PC-3 (cell line): ENCODE measurements around the gene ODC1. TPM values are rescaled to one million over a fixed set of nuclear protein-coding genes. Genes with fewer than 3 reads are reported as not detected.

Experiments
- ATAC-seq: fragments of 200-7000 bp; cut with Tn5 transposase; 2 replicates; pipeline ENCODE4 v1.9.1; 2020; ENCODE audit warnings: mild to moderate bottlenecking, moderate library complexity
- BruUV-seq: library from RNA; stranded (reverse); fragments of 400-500 nt; replicated peaks from 2 replicates; lab custom pipeline; 2021; lab: Mats Ljungman, UMichigan
- CTCF ChIA-PET: fragments of 300-600 bp; sonication (Branson Sonifier 250); formaldehyde crosslinking; loops from one replicate; lab custom pipeline; 2022; ENCODE audit warnings: antibody characterized with exemption; lab: Charles Lee
- POLR2A ChIA-PET: fragments of 300-600 bp; sonication (Branson Sonifier 250); formaldehyde crosslinking; loops from one replicate; lab custom pipeline; 2022; ENCODE audit warnings: antibody characterized with exemption; ENCODE audit not compliant: unreplicated experiment; lab: Charles Lee
- DNase-seq: peaks from one replicate; pipeline ENCODE4 v3.0.0-alpha.2; 2015
- H2AFZ ChIP-seq: fragments of 300-600 bp; sonication (generic); 2 replicates; pipeline ENCODE4 v1.6.0; 2016; ENCODE audit warnings: antibody characterized with exemption, low read length
- H3F3A ChIP-seq: fragments of 300-600 bp; sonication (generic); one replicate; pipeline ENCODE4 v1.6.0; 2017; ENCODE audit warnings: antibody characterized with exemption, low read length, control low read depth, mild to moderate bottlenecking; ENCODE audit not compliant: unreplicated experiment
- H3K27ac ChIP-seq: fragments of 300-600 bp; sonication (generic); 2 replicates; pipeline ENCODE4 v1.5.1; 2016; ENCODE audit warnings: mild to moderate bottlenecking, low read length
- H3K27me3 ChIP-seq: fragments of 300-600 bp; sonication (generic); 2 replicates; pipeline ENCODE4 v1.6.1; 2016; ENCODE audit warnings: low read length, mixed read lengths
- H3K36me3 ChIP-seq: fragments of 300-600 bp; sonication (generic); 2 replicates; pipeline ENCODE4 v1.6.1; 2016; ENCODE audit warnings: low read depth, mixed run types, low read length, mixed read lengths
- H3K4me1 ChIP-seq: fragments of 300-600 bp; sonication (generic); 2 replicates; pipeline ENCODE4 v1.5.1; 2016; ENCODE audit warnings: low read length; ENCODE audit not compliant: insufficient read depth
- H3K4me2 ChIP-seq: fragments of 300-600 bp; sonication (generic); 2 replicates; pipeline ENCODE4 v1.6.0; 2016; ENCODE audit warnings: low read length
- H3K4me3 ChIP-seq: fragments of 300-600 bp; sonication (generic); 2 replicates; pipeline ENCODE4 v1.5.1; 2016; ENCODE audit warnings: mild to moderate bottlenecking, low read length, mixed read lengths
- H3K79me2 ChIP-seq: fragments of 300-600 bp; sonication (generic); 2 replicates; pipeline ENCODE4 v1.6.1; 2017; ENCODE audit warnings: low read length, mixed read lengths
- H3K9ac ChIP-seq: fragments of 300-600 bp; sonication (generic); 2 replicates; pipeline ENCODE4 v1.6.0; 2016; ENCODE audit warnings: mild to moderate bottlenecking, low read length
- H3K9me2 ChIP-seq: fragments of 300-600 bp; sonication (generic); replicated peaks from 2 replicates; pipeline ENCODE4 v1.6.1; 2016; ENCODE audit warnings: mixed run types, low read length, mixed read lengths
- H3K9me3 ChIP-seq: fragments of 300-600 bp; sonication (generic); 2 replicates; pipeline ENCODE4 v1.6.1; 2016; ENCODE audit warnings: low read length, mixed read lengths
- H4K20me1 ChIP-seq: fragments of 300-600 bp; sonication (generic); 2 replicates; pipeline ENCODE4 v1.6.1; 2016; ENCODE audit warnings: low read length, mixed read lengths
- EZH2 ChIP-seq: fragments of 300-600 bp; sonication (generic); IDR thresholded peaks from one replicate; pipeline ENCODE4 v1.6.1; 2017; ENCODE audit warnings: antibody characterized with exemption, mild to moderate bottlenecking, low read length; ENCODE audit not compliant: unreplicated experiment
- EZH2phosphoT487 ChIP-seq: fragments of 300-600 bp; sonication (generic); IDR thresholded peaks from 2 replicates; pipeline ENCODE4 v1.6.1; 2018; ENCODE audit warnings: mild to moderate bottlenecking, antibody characterized with exemption, low read length, borderline replicate concordance
- intact Hi-C: fragments of 100-400 bp; cut with micrococcal nuclease; formaldehyde crosslinking; loops from 2 replicates; pipeline ENCODE4 v1.9.0; 2023
- total RNA-seq: library from RNA; depleted of rRNA; stranded (reverse); fragments of >200 nt; gene quantifications from 2 replicates; pipeline ENCODE4 v1.2.3, GENCODE V29; 2014
- TF ChIP-seq, protein P1 (sequence below): fragments of 300-600 bp; sonication (generic); conservative IDR thresholded peaks from 2 replicates; pipeline ENCODE4 v1.5.1; 2017; ENCODE audit warnings: antibody characterized with exemption, low read depth, mild to moderate bottlenecking, low read length

ODC1 gene
- total RNA-seq, 1 experiment from 2014 or later, result 712 TPM

GRCh38 chr2:10433264-10433946, 14.7 kb downstream of the ODC1 start:
- no peaks in the 10 kb centered on the region for H3K9me3 ChIP-seq
- no peak overlapping the region for H3K4me3 ChIP-seq
- intact Hi-C loops, result no loop called here
- H2AFZ ChIP-seq, result no peak overlapping the region
- POLR2A ChIA-PET, result interaction anchor here (0.6 kb wide), 1 partner anchor 24 kb away, joined by 5 read pairs; no protein-coding TSS in a partner anchor
- ATAC-seq, result no peak
- H3K79me2 ChIP-seq, result no peaks in the 10 kb centered on the region
- TF ChIP-seq EZH2, result no peak
- TF ChIP-seq, protein P1, sequence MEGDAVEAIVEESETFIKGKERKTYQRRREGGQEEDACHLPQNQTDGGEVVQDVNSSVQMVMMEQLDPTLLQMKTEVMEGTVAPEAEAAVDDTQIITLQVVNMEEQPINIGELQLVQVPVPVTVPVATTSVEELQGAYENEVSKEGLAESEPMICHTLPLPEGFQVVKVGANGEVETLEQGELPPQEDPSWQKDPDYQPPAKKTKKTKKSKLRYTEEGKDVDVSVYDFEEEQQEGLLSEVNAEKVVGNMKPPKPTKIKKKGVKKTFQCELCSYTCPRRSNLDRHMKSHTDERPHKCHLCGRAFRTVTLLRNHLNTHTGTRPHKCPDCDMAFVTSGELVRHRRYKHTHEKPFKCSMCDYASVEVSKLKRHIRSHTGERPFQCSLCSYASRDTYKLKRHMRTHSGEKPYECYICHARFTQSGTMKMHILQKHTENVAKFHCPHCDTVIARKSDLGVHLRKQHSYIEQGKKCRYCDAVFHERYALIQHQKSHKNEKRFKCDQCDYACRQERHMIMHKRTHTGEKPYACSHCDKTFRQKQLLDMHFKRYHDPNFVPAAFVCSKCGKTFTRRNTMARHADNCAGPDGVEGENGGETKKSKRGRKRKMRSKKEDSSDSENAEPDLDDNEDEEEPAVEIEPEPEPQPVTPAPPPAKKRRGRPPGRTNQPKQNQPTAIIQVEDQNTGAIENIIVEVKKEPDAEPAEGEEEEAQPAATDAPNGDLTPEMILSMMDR, result no peak
- no peak for TF ChIP-seq EZH2phosphoT487
- DNase-seq, result no peak
- no peak overlapping the region for H3K27ac ChIP-seq
- no TSS peak for BruUV-seq
- peaks cover 7% of the 10 kb centered on the region for H3F3A ChIP-seq
- no peaks in the 10 kb centered on the region for H4K20me1 ChIP-seq
- H3K27me3 ChIP-seq, result no peaks in the 10 kb centered on the region
- no peaks in the 10 kb centered on the region for H3K9me2 ChIP-seq
- CTCF ChIA-PET, result interaction anchor here (0.6 kb wide), 1 partner anchor 244 kb away, joined by 3 read pairs; no protein-coding TSS in a partner anchor
- no peak overlapping the region for H3K4me2 ChIP-seq
- H3K4me1 ChIP-seq, result no peaks in the 10 kb centered on the region
- H3K36me3 ChIP-seq, result no peaks in the 10 kb centered on the region
- H3K9ac ChIP-seq, result no peak overlapping the region

DNA sequence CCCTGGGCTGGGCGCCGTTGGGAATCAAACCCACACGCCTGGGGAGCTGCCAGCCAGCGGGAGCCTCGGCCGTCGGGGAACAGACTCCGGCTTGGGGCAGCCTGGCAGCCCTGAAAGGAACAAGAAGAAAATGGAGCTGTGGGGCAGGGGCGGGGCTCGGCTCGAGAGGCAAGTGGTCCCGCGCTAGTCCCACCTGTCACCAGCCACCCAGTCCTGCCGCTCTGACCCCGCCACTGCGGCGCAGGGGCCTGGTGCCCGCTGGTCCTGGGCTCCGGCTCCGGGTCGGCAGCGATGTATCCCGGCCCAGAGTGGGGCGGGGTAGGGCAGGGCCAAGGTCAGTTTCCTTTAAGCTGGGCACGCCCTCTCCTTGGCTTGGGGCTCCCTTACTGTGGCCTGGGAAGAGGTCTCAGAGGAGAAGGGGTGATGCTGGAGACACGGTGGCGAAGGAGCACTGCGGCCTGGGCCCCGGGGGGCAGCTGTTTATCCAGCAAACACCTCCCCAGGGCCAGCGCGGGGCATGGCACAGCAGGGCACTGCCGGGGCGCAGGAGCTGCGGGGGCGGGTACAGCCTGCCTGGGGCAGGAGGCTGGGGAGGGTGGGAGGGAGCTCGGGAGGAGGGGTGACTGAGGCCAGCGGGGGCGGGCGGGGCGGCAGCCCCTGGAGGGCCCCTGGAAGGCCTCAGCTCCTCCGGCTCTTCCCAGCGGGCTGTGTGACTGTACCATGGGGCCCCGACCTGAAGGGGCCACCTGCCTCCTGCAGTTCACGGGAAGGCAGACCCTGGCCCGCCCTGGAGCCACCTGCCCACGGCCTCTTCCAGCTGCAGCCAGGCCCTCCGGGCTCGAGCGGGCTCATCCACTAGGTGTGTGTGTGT, 15.6 kb downstream of the ODC1 start:
- TF ChIP-seq EZH2phosphoT487 (no peak), EZH2 (no peak)
- TF ChIP-seq, protein P1, result no peak
- Histone ChIP-seq H3K27ac (no peak overlapping the region), H3K27me3 (no peaks in the 10 kb centered on the region), H3K36me3 (peaks cover 7% of the 10 kb centered on the region; the same call in 1 of the 2 replicates), H3K9ac (no peak overlapping the region), H3K4me1 (no peaks in the 10 kb centered on the region), H3K9me2 (no peaks in the 10 kb centered on the region), H3F3A (peaks cover 4% of the 10 kb centered on the region), H2AFZ (no peak overlapping the region), H3K9me3 (no peaks in the 10 kb centered on the region), H4K20me1 (no peaks in the 10 kb centered on the region), H3K4me2 (no peak overlapping the region), H3K4me3 (no peak overlapping the region), H3K79me2 (no peaks in the 10 kb centered on the region)
- DNase-seq, result no peak
- POLR2A ChIA-PET, result interaction anchor here (0.6 kb wide), 2 partner anchors 8 to 23 kb away, joined by 5 read pairs; no protein-coding TSS in a partner anchor
- intact Hi-C loops, result no loop called here
- ATAC-seq, result no peak
- BruUV-seq, result no TSS peak
- CTCF ChIA-PET, result no interaction called here
